HepG2 (cell line): ENCODE data around the gene TMEM107. TPM values are rescaled to one million over a fixed set of nuclear protein-coding genes. Genes with fewer than 3 reads are reported as not detected.

Experiments
- AHR ChIP-seq: IDR thresholded peaks from 2 replicates; pipeline ENCODE4 v1.6.1; 2018; ENCODE audit warnings: missing genetic modification reagents, missing compliant biosample characterization
- CCAR2 ChIP-seq: fragments of 200-400 bp; formaldehyde crosslinking; optimal IDR thresholded peaks from 2 replicates; pipeline ENCODE3; 2018; ENCODE audit warnings: low read depth, mild to moderate bottlenecking, low read length, moderate library complexity
- CHCHD3 ChIP-seq: sonication (generic); formaldehyde crosslinking; IDR thresholded peaks from 2 replicates; pipeline ENCODE4 v1.8.0; 2022; ENCODE audit warnings: mild to moderate bottlenecking, missing genetic modification reagents, moderate library complexity
- ISL2 ChIP-seq: sonication (generic); formaldehyde crosslinking; IDR thresholded peaks from 2 replicates; pipeline ENCODE4 v1.5.0; 2020; ENCODE audit warnings: missing genetic modification reagents
- KLF16 ChIP-seq, 2 experiments: sonication (generic) in 1 of 2; formaldehyde crosslinking in 1 of 2; IDR thresholded peaks; 2 replicates each; pipeline versions ENCODE4 v1.6.1 to v1.8.0; 2016 to 2023; ENCODE audit warnings: missing genetic modification reagents in 2 of 2, missing compliant biosample characterization in 1 of 2
- NFATC3 ChIP-seq: sonication (generic); formaldehyde crosslinking; IDR thresholded peaks from 2 replicates; pipeline ENCODE4 v1.5.1; 2020; ENCODE audit warnings: mild to moderate bottlenecking, missing genetic modification reagents
- NR2C2 ChIP-seq: sonication (generic); formaldehyde crosslinking; IDR thresholded peaks from 2 replicates; pipeline ENCODE4 v1.4.0; 2020; ENCODE audit warnings: missing genetic modification reagents, mild to moderate bottlenecking, moderate library complexity, borderline replicate concordance
- RNF2 ChIP-seq: fragments of 450-650 bp; conservative IDR thresholded peaks from 2 replicates; pipeline ENCODE4 v1.6.1; 2016; ENCODE audit warnings: low read depth
- THAP11 ChIP-seq: IDR thresholded peaks from 2 replicates; pipeline ENCODE4 v1.6.1; 2016; ENCODE audit warnings: missing biosample characterization, missing genetic modification reagents
- ZHX1 ChIP-seq: sonication (generic); formaldehyde crosslinking; IDR thresholded peaks from 2 replicates; pipeline ENCODE4 v1.8.1; 2022; ENCODE audit warnings: low read depth, mild to moderate bottlenecking, missing genetic modification reagents
- ZNF282 ChIP-seq: fragments of 450-650 bp; IDR thresholded peaks from 2 replicates; pipeline ENCODE4 v1.6.1; 2018; ENCODE audit not compliant: partially characterized antibody
- ZNF296 ChIP-seq: sonication (generic); formaldehyde crosslinking; conservative IDR thresholded peaks from 2 replicates; pipeline ENCODE4 v1.5.0; 2020; ENCODE audit warnings: mild to moderate bottlenecking, missing genetic modification reagents
- ZNF362 ChIP-seq: sonication (generic); formaldehyde crosslinking; IDR thresholded peaks from 2 replicates; pipeline ENCODE4 v1.4.0; 2020; ENCODE audit warnings: missing genetic modification reagents, mild to moderate bottlenecking, borderline replicate concordance
- ZNF552 ChIP-seq: sonication (generic); formaldehyde crosslinking; IDR thresholded peaks from 2 replicates; pipeline ENCODE4 v1.9.0; 2022; ENCODE audit warnings: missing genetic modification reagents, mild to moderate bottlenecking, borderline replicate concordance
- ZNF629 ChIP-seq: sonication (generic); formaldehyde crosslinking; conservative IDR thresholded peaks from 2 replicates; pipeline ENCODE4 v1.5.0; 2020; ENCODE audit warnings: missing genetic modification reagents
- ZSCAN29 ChIP-seq: sonication (generic); formaldehyde crosslinking; conservative IDR thresholded peaks from 2 replicates; pipeline ENCODE4 v1.4.0; 2020; ENCODE audit warnings: mild to moderate bottlenecking, missing genetic modification reagents
- polyA plus RNA-seq, 8 experiments: library from polyadenylated mRNA; depleted of rRNA in 3 of 8; stranded (reverse) in 7 of 8; unstranded in 1 of 8; fragments of >200 nt; fragmentation: Illumina TruSeq in 4 of 8; extraction: Trizol in 4 of 8; gene quantifications; 2 replicates each; pipeline versions ENCODE4 v1.2.1 to v1.2.3, GENCODE V29; 2011 to 2016; ENCODE audit warnings: low read depth in 4 of 8, missing spikeins in 1 of 8, mixed read lengths in 1 of 8; ENCODE audit not compliant: insufficient read depth in 1 of 8
- total RNA-seq, 5 experiments: library from RNA; depleted of rRNA; stranded (reverse); fragments of >200 nt; fragmentation: Illumina TruSeq; extraction: Trizol; gene quantifications; 2 replicates each; pipeline ENCODE4 v1.2.3, GENCODE V29; 2016; ENCODE audit warnings: low read depth in 1 of 5
- TF ChIP-seq, protein P1 (sequence below): sonication (generic); formaldehyde crosslinking; IDR thresholded peaks from 2 replicates; pipeline ENCODE4 v1.5.0; 2020; ENCODE audit warnings: missing genetic modification reagents
- TF ChIP-seq, protein P2 (sequence below): sonication (generic); formaldehyde crosslinking; IDR thresholded peaks from 2 replicates; pipeline ENCODE4 v1.8.1; 2023; ENCODE audit warnings: mild to moderate bottlenecking, missing genetic modification reagents
- TF ChIP-seq, protein P3 (sequence below): sonication (generic); formaldehyde crosslinking; IDR thresholded peaks from 2 replicates; pipeline ENCODE4; 2020; ENCODE audit warnings: missing genetic modification reagents, mild to moderate bottlenecking, borderline replicate concordance

TMEM107 gene
- total and polyA plus RNA-seq, 2 of the 13 experiments (the other 11 are each of a cell fraction or from before 2014, with no cell fraction given) = 7.2 to 15.3 TPM

DNA sequence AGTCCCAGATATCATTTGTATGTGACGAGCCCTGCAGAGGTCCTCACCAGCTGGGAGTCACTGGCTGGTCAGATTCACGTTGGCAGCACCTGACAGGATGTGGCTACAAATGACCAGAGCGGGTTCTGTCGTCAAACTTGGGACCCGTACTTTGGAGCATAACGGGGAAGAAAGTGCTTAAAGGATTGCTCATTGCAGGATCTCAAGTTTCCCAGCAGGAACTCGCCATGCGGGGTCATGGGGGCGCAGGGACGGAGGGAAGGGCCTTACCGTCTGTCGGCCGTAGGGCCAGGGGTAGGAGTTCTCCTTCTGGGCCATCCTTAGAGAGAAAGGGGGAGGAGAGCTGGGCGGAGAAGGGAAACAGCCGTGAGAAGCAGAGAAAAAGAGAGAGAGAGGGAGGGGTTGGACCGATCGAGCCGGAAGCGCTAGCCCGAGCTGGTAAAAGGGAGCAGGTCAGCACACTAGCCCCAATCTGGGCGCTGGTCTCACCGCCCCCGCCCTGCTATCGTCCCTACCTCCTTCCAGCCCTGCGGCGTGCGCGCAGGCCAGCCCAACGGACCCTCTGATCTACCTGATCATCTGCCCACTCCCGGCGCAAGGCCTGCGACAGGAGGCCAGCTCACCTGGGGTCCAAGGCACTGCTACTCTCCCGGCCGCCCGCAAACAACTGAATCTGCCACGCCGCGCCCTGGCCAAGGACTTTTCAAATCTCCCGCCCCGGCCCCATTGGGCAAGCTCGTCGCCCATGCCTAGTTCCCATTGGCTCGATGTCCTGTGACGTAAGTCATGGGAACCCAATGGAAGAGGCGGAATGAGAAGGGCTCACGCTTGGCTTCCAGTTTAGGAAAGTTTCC, 34.0 kb upstream of the TMEM107 start, which contains the start of gene AURKB (continued):
- TF ChIP-seq, protein P1, sequence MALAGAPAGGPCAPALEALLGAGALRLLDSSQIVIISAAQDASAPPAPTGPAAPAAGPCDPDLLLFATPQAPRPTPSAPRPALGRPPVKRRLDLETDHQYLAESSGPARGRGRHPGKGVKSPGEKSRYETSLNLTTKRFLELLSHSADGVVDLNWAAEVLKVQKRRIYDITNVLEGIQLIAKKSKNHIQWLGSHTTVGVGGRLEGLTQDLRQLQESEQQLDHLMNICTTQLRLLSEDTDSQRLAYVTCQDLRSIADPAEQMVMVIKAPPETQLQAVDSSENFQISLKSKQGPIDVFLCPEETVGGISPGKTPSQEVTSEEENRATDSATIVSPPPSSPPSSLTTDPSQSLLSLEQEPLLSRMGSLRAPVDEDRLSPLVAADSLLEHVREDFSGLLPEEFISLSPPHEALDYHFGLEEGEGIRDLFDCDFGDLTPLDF (CRISPR knock-in tag) = peak; percentile 98
- TF ChIP-seq ZNF552 (CRISPR knock-in tag) = 0 out of 2 replicates have a peak, but pooled peaks have one; percentile 42
- TF ChIP-seq AHR = no peak
- TF ChIP-seq ZNF362 (CRISPR knock-in tag) = no peak
- no peak for TF ChIP-seq ZNF629 (CRISPR knock-in tag)
- TF ChIP-seq THAP11 = 0 out of 2 replicates have a peak, but pooled peaks have one; percentile 7
- TF ChIP-seq CHCHD3 (CRISPR knock-in tag) = peak; percentile 80; the same call in 1 of the 2 replicates
- no peak for TF ChIP-seq NR2C2
- TF ChIP-seq, protein P2, sequence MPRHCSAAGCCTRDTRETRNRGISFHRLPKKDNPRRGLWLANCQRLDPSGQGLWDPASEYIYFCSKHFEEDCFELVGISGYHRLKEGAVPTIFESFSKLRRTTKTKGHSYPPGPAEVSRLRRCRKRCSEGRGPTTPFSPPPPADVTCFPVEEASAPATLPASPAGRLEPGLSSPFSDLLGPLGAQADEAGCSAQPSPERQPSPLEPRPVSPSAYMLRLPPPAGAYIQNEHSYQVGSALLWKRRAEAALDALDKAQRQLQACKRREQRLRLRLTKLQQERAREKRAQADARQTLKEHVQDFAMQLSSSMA = 0 out of 2 replicates have a peak, but pooled peaks have one; percentile 40
- TF ChIP-seq ZSCAN29 (CRISPR knock-in tag) = 0 out of 2 replicates have a peak, but pooled peaks have one; percentile 39
- TF ChIP-seq RNF2 = no peak
- TF ChIP-seq ZHX1 (CRISPR knock-in tag) = 0 out of 2 replicates have a peak, but pooled peaks have one; percentile 43
- TF ChIP-seq ZNF296 = peak; percentile 80; the same call in 1 of the 2 replicates
- TF ChIP-seq ISL2 (CRISPR knock-in tag) = peak; percentile 52; the same call in 1 of the 2 replicates
- TF ChIP-seq KLF16 (CRISPR knock-in tag; IDR thresholded peaks at IDR 0.05) = peak in 1 of 2 experiments; percentile 64; a peak in 2 of 4 replicates
- TF ChIP-seq NFATC3 (CRISPR knock-in tag) = 0 out of 2 replicates have a peak, but pooled peaks have one; percentile 17
- TF ChIP-seq CCAR2 = no peak
- TF ChIP-seq ZNF282 = no peak
- TF ChIP-seq, protein P3, sequence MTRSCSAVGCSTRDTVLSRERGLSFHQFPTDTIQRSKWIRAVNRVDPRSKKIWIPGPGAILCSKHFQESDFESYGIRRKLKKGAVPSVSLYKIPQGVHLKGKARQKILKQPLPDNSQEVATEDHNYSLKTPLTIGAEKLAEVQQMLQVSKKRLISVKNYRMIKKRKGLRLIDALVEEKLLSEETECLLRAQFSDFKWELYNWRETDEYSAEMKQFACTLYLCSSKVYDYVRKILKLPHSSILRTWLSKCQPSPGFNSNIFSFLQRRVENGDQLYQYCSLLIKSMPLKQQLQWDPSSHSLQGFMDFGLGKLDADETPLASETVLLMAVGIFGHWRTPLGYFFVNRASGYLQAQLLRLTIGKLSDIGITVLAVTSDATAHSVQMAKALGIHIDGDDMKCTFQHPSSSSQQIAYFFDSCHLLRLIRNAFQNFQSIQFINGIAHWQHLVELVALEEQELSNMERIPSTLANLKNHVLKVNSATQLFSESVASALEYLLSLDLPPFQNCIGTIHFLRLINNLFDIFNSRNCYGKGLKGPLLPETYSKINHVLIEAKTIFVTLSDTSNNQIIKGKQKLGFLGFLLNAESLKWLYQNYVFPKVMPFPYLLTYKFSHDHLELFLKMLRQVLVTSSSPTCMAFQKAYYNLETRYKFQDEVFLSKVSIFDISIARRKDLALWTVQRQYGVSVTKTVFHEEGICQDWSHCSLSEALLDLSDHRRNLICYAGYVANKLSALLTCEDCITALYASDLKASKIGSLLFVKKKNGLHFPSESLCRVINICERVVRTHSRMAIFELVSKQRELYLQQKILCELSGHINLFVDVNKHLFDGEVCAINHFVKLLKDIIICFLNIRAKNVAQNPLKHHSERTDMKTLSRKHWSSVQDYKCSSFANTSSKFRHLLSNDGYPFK = 0 out of 2 replicates have a peak, but pooled peaks have one; percentile 49
